Vagina (tissue), 2 donors: ENCODE data around the gene TIMM10. TPM values are rescaled to one million over a fixed set of nuclear protein-coding genes. Genes with fewer than 3 reads are reported as not detected.

Experiments used
- DNase-seq, 2 donors: peaks; one replicate each; pipeline ENCODE4 v3.0.0-alpha.2; 2017; ENCODE audit errors: extremely low spot score in 2 of 2
- H3K27ac ChIP-seq: fragments of 200-600 bp; sonication (generic); one replicate; pipeline ENCODE4 v1.5.1; 2019
- H3K27me3 ChIP-seq: fragments of 200-600 bp; sonication (generic); one replicate; pipeline ENCODE4 v1.5.1; 2019
- H3K36me3 ChIP-seq, 2 donors: fragments of 200-600 bp; sonication (generic); one replicate each; pipeline ENCODE4 v1.5.1; 2017 to 2019
- H3K4me1 ChIP-seq: fragments of 200-600 bp; sonication (generic); one replicate; pipeline ENCODE4 v1.5.1; 2019
- H3K4me3 ChIP-seq, 2 donors: fragments of 200-600 bp; sonication (generic); 1 replicate in 1 of 2; 2 replicates in 1 of 2; pipeline ENCODE4 v1.5.1; 2016 to 2019
- H3K9me3 ChIP-seq: fragments of 200-600 bp; sonication (generic); one replicate; pipeline ENCODE4 v1.5.1; 2019
- POLR2A ChIP-seq, 2 donors: fragments of 450-650 bp; IDR thresholded peaks; one replicate each; pipeline ENCODE4 v1.6.1; 2017; ENCODE audit warnings: antibody characterized with exemption in 2 of 2, mild to moderate bottlenecking in 2 of 2, moderate library complexity in 2 of 2
- POLR2AphosphoS5 ChIP-seq, 2 donors: sonication (generic); formaldehyde crosslinking; IDR thresholded peaks; one replicate each; pipeline ENCODE4 v1.9.0; 2017; ENCODE audit warnings: antibody characterized with exemption in 2 of 2, mild to moderate bottlenecking in 2 of 2, low read depth in 1 of 2; ENCODE audit not compliant: insufficient read depth in 1 of 2
- intact Hi-C: fragments of 100-400 bp; cut with DNase I; formaldehyde crosslinking; loops from one replicate; pipeline ENCODE4 v1.15.1; 2023
- total RNA-seq: library from RNA; depleted of rRNA; stranded (reverse); fragments of >200 nt; gene quantifications from one replicate; pipeline ENCODE4 v1.2.3, GENCODE V29; 2016
- TF ChIP-seq, protein P1 (sequence below), 3 experiments: fragments of 450-650 bp in 2 of 3; fragments of 200-600 bp in 1 of 3; sonication (generic) in 1 of 3; IDR thresholded peaks; one replicate each; pipeline ENCODE4 v1.5.1; 2017 to 2019; ENCODE audit warnings: antibody characterized with exemption in 3 of 3, mild to moderate bottlenecking in 2 of 3, moderate library complexity in 2 of 3

Gene TIMM10
- total RNA-seq, 1 donor from 2014 or later = 45.2 TPM

DNA sequence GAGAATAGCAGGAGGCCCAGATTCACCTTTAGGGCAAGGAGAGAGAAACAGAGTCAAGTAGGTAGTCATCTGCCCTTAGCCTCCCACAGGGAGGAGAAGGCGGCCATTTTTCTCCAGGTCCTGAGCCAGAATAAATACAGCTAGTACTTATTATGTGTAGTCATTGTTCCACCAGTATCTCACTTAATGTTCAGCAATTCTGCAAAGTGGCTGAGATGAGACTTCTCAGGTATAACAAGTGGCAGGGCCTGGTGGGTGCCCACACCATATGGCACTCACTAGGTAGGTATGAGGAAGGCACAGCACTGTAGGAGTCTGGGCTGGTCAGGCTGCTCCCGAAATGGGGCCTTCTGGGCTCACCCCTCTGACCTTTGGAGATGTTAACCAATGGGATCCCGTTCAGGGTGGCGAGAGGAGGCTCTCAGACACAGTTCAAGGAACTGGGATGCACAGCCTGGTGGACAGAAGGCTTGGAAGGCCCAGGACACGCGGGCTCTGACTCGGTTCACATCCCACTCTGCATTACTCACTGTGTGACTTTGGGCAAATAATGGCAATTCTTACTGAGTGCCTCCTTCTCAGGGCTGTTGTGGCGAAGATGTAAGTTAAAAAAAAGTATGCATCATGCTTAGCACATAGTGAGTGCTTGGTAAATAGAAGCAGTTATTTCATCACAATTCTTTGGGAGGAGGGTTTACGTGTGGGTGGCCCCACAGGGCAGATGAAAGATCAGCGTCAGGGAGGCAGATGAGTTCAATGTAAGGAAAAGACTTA lies 45.1 kb downstream of the TIMM10 start:
- Histone ChIP-seq H3K36me3 (peaks cover 0 to 22% of the 10 kb centered on the region in 2 donors), H3K9me3 (no peaks in the 10 kb centered on the region), H3K27ac (no peak overlapping the region), H3K27me3 (no peaks in the 10 kb centered on the region), H3K4me1 (peaks cover 16% of the 10 kb centered on the region), H3K4me3 (no peak overlapping the region)
- intact Hi-C loops = no loop called here
- TF ChIP-seq, protein P1, sequence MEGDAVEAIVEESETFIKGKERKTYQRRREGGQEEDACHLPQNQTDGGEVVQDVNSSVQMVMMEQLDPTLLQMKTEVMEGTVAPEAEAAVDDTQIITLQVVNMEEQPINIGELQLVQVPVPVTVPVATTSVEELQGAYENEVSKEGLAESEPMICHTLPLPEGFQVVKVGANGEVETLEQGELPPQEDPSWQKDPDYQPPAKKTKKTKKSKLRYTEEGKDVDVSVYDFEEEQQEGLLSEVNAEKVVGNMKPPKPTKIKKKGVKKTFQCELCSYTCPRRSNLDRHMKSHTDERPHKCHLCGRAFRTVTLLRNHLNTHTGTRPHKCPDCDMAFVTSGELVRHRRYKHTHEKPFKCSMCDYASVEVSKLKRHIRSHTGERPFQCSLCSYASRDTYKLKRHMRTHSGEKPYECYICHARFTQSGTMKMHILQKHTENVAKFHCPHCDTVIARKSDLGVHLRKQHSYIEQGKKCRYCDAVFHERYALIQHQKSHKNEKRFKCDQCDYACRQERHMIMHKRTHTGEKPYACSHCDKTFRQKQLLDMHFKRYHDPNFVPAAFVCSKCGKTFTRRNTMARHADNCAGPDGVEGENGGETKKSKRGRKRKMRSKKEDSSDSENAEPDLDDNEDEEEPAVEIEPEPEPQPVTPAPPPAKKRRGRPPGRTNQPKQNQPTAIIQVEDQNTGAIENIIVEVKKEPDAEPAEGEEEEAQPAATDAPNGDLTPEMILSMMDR (IDR thresholded peaks at IDR 0.05) = no peak
- TF ChIP-seq POLR2AphosphoS5 (IDR thresholded peaks at IDR 0.05; ENCODE audit: insufficient read depth in 1 of 2, low read depth in 1 of 2) = no peak
- TF ChIP-seq POLR2A (IDR thresholded peaks at IDR 0.05) = no peak
- no peak for DNase-seq

DNA sequence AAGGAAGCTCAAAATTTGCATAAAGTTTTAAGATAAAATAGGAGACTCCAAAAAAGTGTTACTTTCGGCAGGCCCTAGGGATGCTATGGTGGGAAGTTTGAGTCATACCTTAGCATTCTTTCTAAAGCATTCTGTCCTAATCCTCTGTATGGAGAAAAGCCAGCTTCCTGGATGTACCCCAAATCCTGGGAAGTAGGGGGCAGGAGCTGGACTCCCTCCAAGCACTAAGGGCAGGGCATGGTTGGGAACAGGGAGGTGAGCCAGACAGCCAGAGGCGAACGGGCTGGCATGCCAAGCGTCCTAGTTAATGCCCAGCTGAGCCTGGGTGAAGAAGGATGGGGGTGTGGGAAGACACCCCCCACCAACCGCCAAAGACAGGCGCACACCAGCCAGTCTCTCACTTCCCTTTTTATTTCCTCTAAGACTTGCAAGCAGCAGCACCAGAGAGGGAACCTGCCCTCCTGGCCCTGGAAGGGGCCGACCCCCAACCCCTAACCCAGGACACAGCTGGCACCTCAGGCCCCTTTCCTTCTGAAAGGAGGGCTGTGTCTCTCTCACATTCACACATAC lies 46.3 kb downstream of the TIMM10 start:
- no peaks in the 10 kb centered on the region for H3K27me3 ChIP-seq
- no peak overlapping the region for H3K27ac ChIP-seq
- intact Hi-C loops = no loop called here
- TF ChIP-seq POLR2A (IDR thresholded peaks at IDR 0.05) (no peak), POLR2AphosphoS5 (IDR thresholded peaks at IDR 0.05; ENCODE audit: insufficient read depth in 1 of 2, low read depth in 1 of 2) (no peak)
- TF ChIP-seq, protein P1 (IDR thresholded peaks at IDR 0.05) = no peak
- DNase-seq = no peak
- peaks cover 16% of the 10 kb centered on the region for H3K4me1 ChIP-seq
- no peaks in the 10 kb centered on the region for H3K9me3 ChIP-seq
- peaks cover 0 to 22% of the 10 kb centered on the region in 2 donors for H3K36me3 ChIP-seq
- H3K4me3 ChIP-seq = no peak overlapping the region

DNA sequence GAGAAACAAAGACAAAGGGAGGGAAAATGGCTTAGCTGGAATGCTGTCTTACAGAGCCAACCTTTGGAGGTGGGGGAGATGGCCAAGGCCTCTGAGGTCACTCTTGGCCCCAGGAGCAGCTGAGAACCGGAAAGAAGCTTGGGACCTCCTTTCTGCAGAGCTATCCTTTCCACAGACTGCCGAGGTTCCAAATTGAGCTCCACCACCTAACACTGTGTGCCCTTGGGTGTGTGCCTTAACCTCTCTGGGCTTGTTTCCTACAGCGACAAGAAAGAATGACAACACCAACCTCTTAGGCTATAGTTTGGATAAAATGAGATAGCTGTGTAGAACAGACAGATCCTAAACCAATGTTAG lies 47.0 kb downstream of the TIMM10 start:
- DNase-seq = no peak
- TF ChIP-seq, protein P1 (IDR thresholded peaks at IDR 0.05) = no peak
- TF ChIP-seq POLR2AphosphoS5 (IDR thresholded peaks at IDR 0.05; ENCODE audit: insufficient read depth in 1 of 2, low read depth in 1 of 2) = no peak
- no peak for TF ChIP-seq POLR2A (IDR thresholded peaks at IDR 0.05)
- Histone ChIP-seq H3K27ac (no peak overlapping the region), H3K36me3 (peaks cover 0 to 22% of the 10 kb centered on the region in 2 donors), H3K9me3 (no peaks in the 10 kb centered on the region), H3K4me3 (no peak overlapping the region), H3K4me1 (peaks cover 16% of the 10 kb centered on the region), H3K27me3 (no peaks in the 10 kb centered on the region)
- intact Hi-C loops = no loop called here

DNA sequence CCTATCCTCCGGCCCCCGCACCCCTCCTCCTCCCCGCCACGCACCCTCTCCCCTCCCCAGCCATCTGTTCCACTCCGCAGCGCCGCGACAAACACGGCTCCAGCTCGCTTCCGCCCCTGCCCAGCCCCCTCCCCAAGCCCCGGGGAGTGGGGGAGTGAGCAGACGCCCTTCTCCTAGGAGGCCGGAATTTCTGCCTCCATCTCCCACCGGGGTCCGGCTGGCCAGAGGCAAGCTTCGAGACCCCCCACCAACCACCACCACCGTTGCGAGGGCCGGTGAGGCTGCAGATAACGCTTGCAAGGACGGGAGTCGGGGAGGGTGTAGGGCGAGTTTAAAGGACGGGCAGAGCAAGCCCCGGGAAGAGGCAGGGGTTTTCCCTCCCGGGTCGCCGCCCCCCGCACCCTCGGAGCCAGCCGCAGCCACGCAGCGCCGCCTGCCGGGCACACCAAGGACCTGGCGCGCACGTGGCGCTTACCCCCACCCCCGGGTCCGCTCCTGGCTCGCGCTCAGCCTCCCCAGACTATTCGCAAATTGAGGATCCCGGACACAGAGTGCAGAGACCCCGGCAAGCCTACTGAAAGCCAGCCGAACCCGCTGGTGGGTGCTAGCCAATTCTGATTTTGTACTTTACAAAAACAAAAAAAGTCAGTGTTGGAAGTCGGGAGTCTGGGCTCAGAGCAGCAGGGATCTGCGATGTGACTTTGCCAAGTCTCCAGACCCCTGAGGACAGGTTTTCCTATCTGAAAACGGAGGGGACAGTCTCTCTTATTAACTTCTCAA lies 47.6 kb downstream of the TIMM10 start:
- peaks cover 16% of the 10 kb centered on the region for H3K4me1 ChIP-seq
- H3K36me3 ChIP-seq = peaks cover 0 to 22% of the 10 kb centered on the region in 2 donors
- intact Hi-C loops = no loop called here
- H3K27me3 ChIP-seq = no peaks in the 10 kb centered on the region
- peak overlapping the region; percentile 20 to 31 for H3K4me3 ChIP-seq
- no peaks in the 10 kb centered on the region for H3K9me3 ChIP-seq
- no peak for TF ChIP-seq POLR2A (IDR thresholded peaks at IDR 0.05)
- TF ChIP-seq, protein P1 (IDR thresholded peaks at IDR 0.05) = peak in 2 of 3 experiments; percentile 38 to 45
- H3K27ac ChIP-seq = no peak overlapping the region
- no peak for DNase-seq
